ENCODE data around the gene ATF7IP.
A peak's percentile ranks its signal among the peaks of the same experiment; 100 is the strongest.

The ATF7IP gene

GRCh38 chr12:14356147-14356546 lies 9.3 kb upstream of the ATF7IP start:
- no peak for DNase-seq (ENCODE audit: extremely low read depth, insufficient read length)
- H3K27me3 ChIP-seq (replicated peaks; ENCODE audit: control insufficient read depth, insufficient read depth, low read length) = no peaks in the 10 kb centered on the region
- no peaks in the 10 kb centered on the region for H3K36me3 ChIP-seq (ENCODE audit: control insufficient read depth, insufficient read depth, low read length)
- TF ChIP-seq CTCF (IDR thresholded peaks at IDR 0.05; ENCODE audit: insufficient read depth, low read length, poor library complexity, severe bottlenecking) = no peak
- no peak overlapping the region for H3K4me3 ChIP-seq (replicated peaks; ENCODE audit: low read depth, low read length)

- Histone ChIP-seq H3K4me3 (replicated peaks; ENCODE audit: low read depth, low read length) (no peak overlapping the region), H3K27me3 (replicated peaks; ENCODE audit: control insufficient read depth, insufficient read depth, low read length) (no peaks in the 10 kb centered on the region), H3K36me3 (ENCODE audit: control insufficient read depth, insufficient read depth, low read length) (no peaks in the 10 kb centered on the region)
- TF ChIP-seq CTCF (IDR thresholded peaks at IDR 0.05; ENCODE audit: insufficient read depth, low read length, poor library complexity, severe bottlenecking) = no peak
- DNase-seq (ENCODE audit: extremely low read depth, insufficient read length) = no peak
These were observed 8.0 kb upstream of the ATF7IP start for GRCh38 chr12:14357486-14357885.

GRCh38 chr12:14362352-14362751 lies 3.1 kb upstream of the ATF7IP start:
- no peak overlapping the region for H3K4me3 ChIP-seq (replicated peaks; ENCODE audit: low read depth, low read length)
- peak; percentile 44 for DNase-seq (ENCODE audit: extremely low read depth, insufficient read length)
- no peaks in the 10 kb centered on the region for H3K27me3 ChIP-seq (replicated peaks; ENCODE audit: control insufficient read depth, insufficient read depth, low read length)
- H3K36me3 ChIP-seq (ENCODE audit: control insufficient read depth, insufficient read depth, low read length) = no peaks in the 10 kb centered on the region
- TF ChIP-seq CTCF (IDR thresholded peaks at IDR 0.05; ENCODE audit: insufficient read depth, low read length, poor library complexity, severe bottlenecking) = no peak

GRCh38 chr12:14364583-14365271 lies 755 bp upstream of the ATF7IP start:
- Histone ChIP-seq H3K36me3 (ENCODE audit: control insufficient read depth, insufficient read depth, low read length) (peaks cover 2% of the 10 kb centered on the region), H3K27me3 (replicated peaks; ENCODE audit: control insufficient read depth, insufficient read depth, low read length) (no peaks in the 10 kb centered on the region), H3K4me3 (replicated peaks; ENCODE audit: low read depth, low read length) (peak overlapping the region; percentile 70)
- TF ChIP-seq CTCF (IDR thresholded peaks at IDR 0.05; ENCODE audit: insufficient read depth, low read length, poor library complexity, severe bottlenecking) = no peak
- no peak for DNase-seq (ENCODE audit: extremely low read depth, insufficient read length)

GRCh38 chr12:14366209-14367039 lies 942 bp downstream of the ATF7IP start:
- Histone ChIP-seq H3K27me3 (replicated peaks; ENCODE audit: control insufficient read depth, insufficient read depth, low read length) (no peaks in the 10 kb centered on the region), H3K36me3 (ENCODE audit: control insufficient read depth, insufficient read depth, low read length) (peaks cover 2% of the 10 kb centered on the region), H3K4me3 (replicated peaks; ENCODE audit: low read depth, low read length) (peak overlapping the region; percentile 70)
- peak; percentile 37 for TF ChIP-seq CTCF (IDR thresholded peaks at IDR 0.05; ENCODE audit: insufficient read depth, low read length, poor library complexity, severe bottlenecking)
- no peak for DNase-seq (ENCODE audit: extremely low read depth, insufficient read length)
